K562 (cell line): ENCODE data around the gene NUAK2. TPM values are rescaled to one million over a fixed set of nuclear protein-coding genes. Genes with fewer than 3 reads are reported as not detected.

Source experiments
- ATAC-seq: fragments of 200-7000 bp; cut with Tn5 transposase; 3 replicates; pipeline ENCODE4 v1.9.1; 2020; ENCODE audit warnings: moderate library complexity
- BruUV-seq: library from RNA; stranded (reverse); fragments of 400-500 nt; replicated peaks from 2 replicates; lab custom pipeline; 2021; lab: Mats Ljungman, UMichigan
- CTCF ChIA-PET: fragments of 300-600 bp; formaldehyde crosslinking; extraction: SDS; loops from one replicate; lab custom pipeline; 2021; ENCODE audit warnings: low intra/inter-chr PET ratio; lab: Yijun Ruan, JAX
- POLR2A ChIA-PET: fragments of 300-600, 350-650 bp; sonication (Branson Sonifier 250); formaldehyde crosslinking; extraction: SDS; loops from one replicate; lab custom pipeline; 2021; ENCODE audit warnings: antibody characterized with exemption, inconsistent platforms; lab: Yijun Ruan, JAX
- DNase-seq, 4 experiments: peaks; one replicate each; pipeline versions ENCODE4 v3.0.0 to v3.0.0-alpha.2; 2011 to 2018; ENCODE audit warnings: low spot score in 3 of 4, mixed read lengths in 3 of 4; ENCODE audit errors: extremely low read depth in 1 of 4
- FAIRE-seq: peaks from 2 replicates; lab custom pipeline; 2011; peaks lifted over from hg19 to GRCh38; lab: Jason Lieb, UNC
- H2AFZ ChIP-seq: 2 replicates; pipeline ENCODE4 v1.6.0; 2011; ENCODE audit warnings: low read depth, low read length, control low read depth, inconsistent platforms
- H3K27ac ChIP-seq: fragments of 200-600 bp; 3 replicates; pipeline ENCODE4 v1.8.0; 2011; ENCODE audit warnings: low read depth, mild to moderate bottlenecking, control low read depth, inconsistent platforms, low read length, moderate library complexity, mixed read lengths; ENCODE audit errors: extremely low read depth
- H3K27me3 ChIP-seq, 2 experiments: fragments of 300-600 bp in 1 of 2; 2 replicates in 1 of 2; 3 replicates in 1 of 2; pipeline versions ENCODE4 v1.6.0 to v1.8.0; 2011; ENCODE audit warnings: inconsistent platforms in 2 of 2, low read length in 2 of 2, mild to moderate bottlenecking in 1 of 2, mixed read lengths in 1 of 2, moderate library complexity in 1 of 2; ENCODE audit not compliant: control insufficient read depth in 2 of 2, insufficient read depth in 2 of 2
- H3K36me3 ChIP-seq: fragments of 300-600 bp; 3 replicates; pipeline ENCODE4 v1.8.0; 2011; ENCODE audit warnings: mild to moderate bottlenecking, low read length, inconsistent platforms; ENCODE audit not compliant: control insufficient read depth, insufficient read depth
- H3K4me1 ChIP-seq, 2 experiments: fragments of 200-600 bp in 1 of 2; replicated peaks in 1 of 2; 2 replicates in 1 of 2; 3 replicates in 1 of 2; pipeline versions ENCODE4 v1.5.1 to v1.8.0; 2011; ENCODE audit warnings: inconsistent platforms in 2 of 2, low read length in 2 of 2, mild to moderate bottlenecking in 1 of 2, mixed read lengths in 1 of 2, moderate library complexity in 1 of 2; ENCODE audit not compliant: control insufficient read depth in 2 of 2, insufficient read depth in 2 of 2
- H3K4me2 ChIP-seq: 2 replicates; pipeline ENCODE4 v1.6.1; 2011; ENCODE audit warnings: low read length, control low read depth, inconsistent platforms, mixed read lengths; ENCODE audit not compliant: insufficient read depth
- H3K4me3 ChIP-seq: fragments of 200-600 bp; sonication (generic), shearing (Covaris generic); 2 replicates; pipeline ENCODE4 v1.5.1; 2016; ENCODE audit warnings: control low read depth, inconsistent platforms
- H3K79me2 ChIP-seq: fragments of 200-600 bp; 3 replicates; pipeline ENCODE4 v1.8.0; 2011; ENCODE audit warnings: low read length, inconsistent platforms; ENCODE audit not compliant: control insufficient read depth, insufficient read depth
- H3K9ac ChIP-seq, 2 experiments: 2 replicates each; pipeline versions ENCODE4 v1.6.0 to v1.6.1; 2011; ENCODE audit warnings: low read depth in 2 of 2, low read length in 2 of 2, control low read depth in 1 of 2, inconsistent platforms in 1 of 2, mild to moderate bottlenecking in 1 of 2, mixed read lengths in 1 of 2; ENCODE audit not compliant: insufficient read depth in 1 of 2
- H3K9me1 ChIP-seq: one replicate; pipeline ENCODE4 v1.6.0; 2011; ENCODE audit warnings: inconsistent platforms, mild to moderate bottlenecking, low read length, moderate library complexity; ENCODE audit not compliant: control insufficient read depth, insufficient read depth
- H3K9me3 ChIP-seq: replicated peaks from 2 replicates; pipeline ENCODE4 v1.5.1; 2011; ENCODE audit warnings: low read depth, low read length, inconsistent platforms; ENCODE audit not compliant: control insufficient read depth, insufficient read depth
- H4K20me1 ChIP-seq: replicated peaks from 2 replicates; pipeline ENCODE4 v1.6.1; 2011; ENCODE audit warnings: low read length, inconsistent platforms, mixed read lengths; ENCODE audit not compliant: control insufficient read depth, insufficient read depth
- CTCF ChIP-seq, 3 experiments: IDR thresholded peaks in 2 of 3; conservative IDR thresholded peaks in 1 of 3; 2 replicates each; pipeline ENCODE4 v1.5.1; 2011 to 2012; ENCODE audit warnings: low read length in 3 of 3, mild to moderate bottlenecking in 3 of 3, control low read depth in 2 of 3, improper control_type of control experiment in 1 of 3, inconsistent platforms in 1 of 3, low read depth in 1 of 3, mixed read lengths in 1 of 3, moderate library complexity in 1 of 3; ENCODE audit not compliant: insufficient read depth in 2 of 3
- FOXK1 ChIP-seq: sonication (generic); formaldehyde crosslinking; IDR thresholded peaks from 2 replicates; pipeline ENCODE4 v1.8.0; 2022; ENCODE audit warnings: missing genetic modification reagents, mild to moderate bottlenecking, borderline replicate concordance
- RAD21 ChIP-seq, 2 experiments: fragments of 250-450 bp in 1 of 2; fragments of 450-650 bp in 1 of 2; sonication (Bioruptor Pico) in 1 of 2; formaldehyde crosslinking in 1 of 2; IDR thresholded peaks in 1 of 2; conservative IDR thresholded peaks in 1 of 2; 2 replicates each; pipeline versions ENCODE4 v1.4.0 to v1.8.0; 2020 to 2022; ENCODE audit warnings: mild to moderate bottlenecking in 2 of 2, moderate library complexity in 1 of 2
- WGBS: fragments of 100-300 bp; shearing (Covaris generic); methylation state at CpG from one replicate; pipeline ENCODE4 v1.1.6; 2016; ENCODE audit warnings: low coverage, mixed read lengths; ENCODE audit not compliant: insufficient coverage; ENCODE audit errors: missing lambda C conversion rate; 5-methylcytosine and 5-hydroxymethylcytosine counted together
- in situ Hi-C: fragments of 300-500 bp; cut with MboI; formaldehyde crosslinking; loops from 4 replicates; pipeline ENCODE4 v1.15.0; 2018; ENCODE audit warnings: inconsistent platforms, mixed read lengths
- intact Hi-C: fragments of 100-400 bp; cut with micrococcal nuclease; formaldehyde crosslinking; loops from 2 replicates; pipeline ENCODE4 v1.14.2; 2022
- polyA plus RNA-seq, 8 experiments: library from polyadenylated mRNA; depleted of rRNA in 4 of 8; stranded (reverse) in 5 of 8; unstranded in 3 of 8; fragments of >200 nt; fragmentation: Nextera tagmentation in 2 of 8; fragmentation: Illumina TruSeq in 1 of 8; extraction: Ambion mirVana in 2 of 8; extraction: Trizol in 1 of 8; gene quantifications; 2 replicates each; pipeline versions ENCODE4 v1.2.1 to v1.2.3, GENCODE V29; 2011 to 2014; ENCODE audit warnings: inconsistent platforms in 1 of 8, missing spikeins in 1 of 8
- total RNA-seq, 7 experiments: library from RNA; depleted of rRNA in 6 of 7; stranded (reverse); fragments of >200 nt in 6 of 7; fragmentation: Illumina TruSeq in 2 of 7; extraction: Trizol in 2 of 7; gene quantifications; 2 replicates each; pipeline versions ENCODE4 v1.2.1 to v1.2.3, GENCODE V29; 2011 to 2021; ENCODE audit warnings: low replicate concordance in 1 of 7
- TF ChIP-seq, protein P1 (sequence below), 2 experiments: fragments of 450-650 bp; formaldehyde crosslinking in 1 of 2; IDR thresholded peaks; 2 replicates each; pipeline versions ENCODE4 v1.4.0 to v1.6.1; 2014 to 2020; ENCODE audit warnings: mild to moderate bottlenecking in 2 of 2, borderline replicate concordance in 1 of 2, low read depth in 1 of 2

Gene NUAK2
- total and polyA plus RNA-seq, 9 of the 15 experiments (the other 6 are each of a cell fraction or from before 2014, with no cell fraction given) = 0.04 to 0.44 (median 0.14) TPM

DNA sequence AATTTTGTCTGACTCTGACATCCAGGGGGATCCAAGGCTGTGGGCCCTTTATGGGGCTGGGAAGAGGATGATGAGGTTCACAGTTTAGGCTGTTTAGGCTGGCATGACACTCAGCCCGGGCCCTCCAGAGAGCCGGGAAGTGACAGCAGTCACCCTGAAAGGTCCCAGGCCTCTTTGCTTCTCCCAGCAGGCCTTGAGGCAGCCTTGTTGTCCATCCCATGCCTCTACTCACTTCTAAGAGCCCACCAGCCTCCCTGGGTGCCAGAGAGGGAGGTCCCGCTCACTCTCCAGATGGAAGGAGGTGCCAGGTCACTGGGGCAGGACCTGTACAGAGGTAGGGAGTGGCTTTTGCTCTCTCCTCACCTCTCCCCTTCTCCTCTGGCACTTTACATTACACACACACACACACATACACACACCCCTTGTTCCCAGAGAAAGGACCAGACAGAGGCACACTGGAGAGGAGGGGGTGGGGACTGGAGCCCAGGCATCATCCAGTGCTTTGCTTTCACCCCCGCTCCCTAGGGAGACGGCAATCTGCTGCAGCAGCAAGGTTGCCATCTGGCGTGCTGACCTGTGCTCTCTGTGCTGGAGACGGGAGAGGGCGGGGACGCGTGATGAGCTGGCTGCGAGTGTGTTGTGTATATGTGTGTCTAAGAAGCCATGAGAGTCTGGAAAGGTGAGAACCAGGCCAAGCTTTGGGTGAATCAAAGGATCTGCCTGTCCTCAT, 30.6 kb upstream of the NUAK2 start:
- POLR2A ChIA-PET = no interaction called here
- ATAC-seq = peak; percentile 70
- no peak for FAIRE-seq

More for the DNA sequence above, 30.6 kb upstream of the NUAK2 start:
- Histone ChIP-seq H3K79me2 (no peaks in the 10 kb centered on the region), H3K4me3 (no peak overlapping the region), H3K9ac (no peak overlapping the region), H4K20me1 (peaks cover 24% of the 10 kb centered on the region; the same call in 1 of the 2 replicates), H3K4me2 (no peak overlapping the region), H3K27me3 (peaks cover 38 to 72% of the 10 kb centered on the region in 2 experiments), H3K9me3 (no peaks in the 10 kb centered on the region), H3K9me1 (no peaks in the 10 kb centered on the region), H3K27ac (no peak overlapping the region), H2AFZ (no peak overlapping the region), H3K36me3 (no peaks in the 10 kb centered on the region), H3K4me1 (peaks cover 0 to 3% of the 10 kb centered on the region in 2 experiments; a peak in 1 of 5 replicates)
- intact Hi-C loops = loop anchor here (5.0 to 10.0 kb wide), 2 partner anchors 40 to 83 kb away; no protein-coding TSS in a partner anchor
- CTCF ChIA-PET = interaction anchor here (0.5 to 1.7 kb wide), 2 partner anchors 17 to 32 kb away, joined by 3 read pairs; no protein-coding TSS in a partner anchor
- peak in 1 of 4 experiments; percentile 20 for DNase-seq
- TF ChIP-seq FOXK1 (no peak), RAD21 (CRISPR knock-in tag; conservative IDR thresholded peaks at IDR 0.05 in 1 of 2, IDR thresholded peaks at IDR 0.05 in 1 of 2) (peak in 1 of 2 experiments; percentile 57; a peak in 2 of 4 replicates), CTCF (IDR thresholded peaks at IDR 0.05 in 2 of 3, conservative IDR thresholded peaks at IDR 0.05 in 1 of 3; ENCODE audit: insufficient read depth in 2 of 3, low read depth in 1 of 3, low read length in 3 of 3) (peak in 2 of 3 experiments; percentile 34 to 39; a peak in 4 of 6 replicates)
- TF ChIP-seq, protein P1, sequence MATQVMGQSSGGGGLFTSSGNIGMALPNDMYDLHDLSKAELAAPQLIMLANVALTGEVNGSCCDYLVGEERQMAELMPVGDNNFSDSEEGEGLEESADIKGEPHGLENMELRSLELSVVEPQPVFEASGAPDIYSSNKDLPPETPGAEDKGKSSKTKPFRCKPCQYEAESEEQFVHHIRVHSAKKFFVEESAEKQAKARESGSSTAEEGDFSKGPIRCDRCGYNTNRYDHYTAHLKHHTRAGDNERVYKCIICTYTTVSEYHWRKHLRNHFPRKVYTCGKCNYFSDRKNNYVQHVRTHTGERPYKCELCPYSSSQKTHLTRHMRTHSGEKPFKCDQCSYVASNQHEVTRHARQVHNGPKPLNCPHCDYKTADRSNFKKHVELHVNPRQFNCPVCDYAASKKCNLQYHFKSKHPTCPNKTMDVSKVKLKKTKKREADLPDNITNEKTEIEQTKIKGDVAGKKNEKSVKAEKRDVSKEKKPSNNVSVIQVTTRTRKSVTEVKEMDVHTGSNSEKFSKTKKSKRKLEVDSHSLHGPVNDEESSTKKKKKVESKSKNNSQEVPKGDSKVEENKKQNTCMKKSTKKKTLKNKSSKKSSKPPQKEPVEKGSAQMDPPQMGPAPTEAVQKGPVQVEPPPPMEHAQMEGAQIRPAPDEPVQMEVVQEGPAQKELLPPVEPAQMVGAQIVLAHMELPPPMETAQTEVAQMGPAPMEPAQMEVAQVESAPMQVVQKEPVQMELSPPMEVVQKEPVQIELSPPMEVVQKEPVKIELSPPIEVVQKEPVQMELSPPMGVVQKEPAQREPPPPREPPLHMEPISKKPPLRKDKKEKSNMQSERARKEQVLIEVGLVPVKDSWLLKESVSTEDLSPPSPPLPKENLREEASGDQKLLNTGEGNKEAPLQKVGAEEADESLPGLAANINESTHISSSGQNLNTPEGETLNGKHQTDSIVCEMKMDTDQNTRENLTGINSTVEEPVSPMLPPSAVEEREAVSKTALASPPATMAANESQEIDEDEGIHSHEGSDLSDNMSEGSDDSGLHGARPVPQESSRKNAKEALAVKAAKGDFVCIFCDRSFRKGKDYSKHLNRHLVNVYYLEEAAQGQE (IDR thresholded peaks at IDR 0.05; ENCODE audit: borderline replicate concordance) = peak; percentile 37; the same call in 1 of the 2 replicates
- TF ChIP-seq, protein P1 (CRISPR knock-in tag; IDR thresholded peaks at IDR 0.05; ENCODE audit: low read depth) = no peak
- BruUV-seq = no TSS peak
- under 1% methylated on average over 11 of the region's 11 CpGs for WGBS
- in situ Hi-C loops = loop anchor here (10.0 kb wide), 1 partner anchor 133 kb away; no protein-coding TSS in a partner anchor
